GM23248 (cell line): Measurements from ENCODE around the gene TBXAS1. TPM values are rescaled to one million over a fixed set of nuclear protein-coding genes. Genes with fewer than 3 reads are reported as not detected.

Experiments used
- DNase-seq: peaks from one replicate; pipeline ENCODE4 v3.0.0-alpha.2; 2015
- H2AFZ ChIP-seq: fragments of 200-600 bp; sonication (generic); 2 replicates; pipeline ENCODE4 v1.6.1; 2016; ENCODE audit warnings: antibody characterized with exemption
- H3F3A ChIP-seq: fragments of 200-600 bp; sonication (generic); 2 replicates; pipeline ENCODE4 v1.6.1; 2016; ENCODE audit warnings: mild to moderate bottlenecking, antibody characterized with exemption, mixed run types; ENCODE audit not compliant: insufficient read depth
- H3K27ac ChIP-seq: fragments of 200-600 bp; sonication (generic); 2 replicates; pipeline ENCODE4 v1.5.1; 2016; ENCODE audit warnings: mild to moderate bottlenecking
- H3K27me3 ChIP-seq: fragments of 200-600 bp; sonication (generic); replicated peaks from 2 replicates; pipeline ENCODE4 v1.6.1; 2016; ENCODE audit warnings: mild to moderate bottlenecking; ENCODE audit not compliant: insufficient read depth
- H3K36me3 ChIP-seq: fragments of 200-600 bp; sonication (generic); 2 replicates; pipeline ENCODE4 v1.6.1; 2016; ENCODE audit warnings: low read depth, mild to moderate bottlenecking
- H3K4me1 ChIP-seq: fragments of 200-600 bp; sonication (generic); 2 replicates; pipeline ENCODE4 v1.6.1; 2016; ENCODE audit warnings: mild to moderate bottlenecking; ENCODE audit not compliant: insufficient read depth
- H3K4me2 ChIP-seq: fragments of 200-600 bp; sonication (generic); one replicate; pipeline ENCODE4 v1.6.1; 2016; ENCODE audit warnings: mild to moderate bottlenecking; ENCODE audit not compliant: unreplicated experiment
- H3K4me3 ChIP-seq: fragments of 200-600 bp; sonication (generic); 2 replicates; pipeline ENCODE4 v1.5.1; 2016; ENCODE audit warnings: mild to moderate bottlenecking
- H3K79me2 ChIP-seq: fragments of 200-600 bp; sonication (generic); 2 replicates; pipeline ENCODE4 v1.6.1; 2016; ENCODE audit warnings: mild to moderate bottlenecking; ENCODE audit not compliant: insufficient read depth
- H3K9ac ChIP-seq: fragments of 200-600 bp; sonication (generic); 2 replicates; pipeline ENCODE4 v1.6.1; 2016; ENCODE audit warnings: mild to moderate bottlenecking
- H3K9me2 ChIP-seq: fragments of 200-600 bp; sonication (generic); 2 replicates; pipeline ENCODE4 v1.6.1; 2016; ENCODE audit warnings: mixed run types, mild to moderate bottlenecking, moderate library complexity; ENCODE audit not compliant: insufficient read depth
- H3K9me3 ChIP-seq: fragments of 200-600 bp; sonication (generic); one replicate; pipeline ENCODE4 v1.6.1; 2017; ENCODE audit warnings: low read depth
- H4K20me1 ChIP-seq: fragments of 200-600 bp; sonication (generic); 2 replicates; pipeline ENCODE4 v1.6.0; 2016; ENCODE audit not compliant: insufficient read depth
- EZH2 ChIP-seq: fragments of 200-600 bp; sonication (generic); IDR thresholded peaks from 2 replicates; pipeline ENCODE4 v1.6.1; 2018; ENCODE audit warnings: antibody characterized with exemption, mild to moderate bottlenecking; ENCODE audit not compliant: insufficient read depth, poor library complexity, severe bottlenecking
- EZH2phosphoT487 ChIP-seq: fragments of 200-600 bp; sonication (generic); IDR thresholded peaks from 2 replicates; pipeline ENCODE4 v1.6.1; 2018; ENCODE audit warnings: antibody characterized with exemption, moderate library complexity, mild to moderate bottlenecking, low read depth; ENCODE audit not compliant: insufficient read depth
- WGBS, 2 experiments: methylation state at CpG; one replicate each; pipeline ENCODE4 v1.1.6; 2015 to 2017; ENCODE audit warnings: low lambda C conversion rate in 2 of 2, low coverage in 1 of 2; ENCODE audit errors: missing lambda C conversion rate in 2 of 2; 5-methylcytosine and 5-hydroxymethylcytosine counted together
- in situ Hi-C: fragments of 300-500 bp; cut with MboI; formaldehyde crosslinking; loops from 2 replicates; pipeline ENCODE4 v1.15.0; 2020
- polyA plus RNA-seq: library from polyadenylated mRNA; unstranded; fragments of >200 nt; fragmentation: Nextera tagmentation; extraction: Ambion mirVana; gene quantifications from 2 replicates; pipeline ENCODE4 v1.2.1, GENCODE V29; 2016
- total RNA-seq: library from RNA; depleted of rRNA; stranded (reverse); fragments of >200 nt; shearing (Covaris generic); gene quantifications from 2 replicates; pipeline ENCODE4 v1.2.3, GENCODE V29; 2014

The TBXAS1 gene
- total and polyA plus RNA-seq, 2 experiments from 2014 or later = 0.49 TPM; not detected in 1

- H3K36me3 ChIP-seq = no peaks in the 10 kb centered on the region
- no peaks in the 10 kb centered on the region for H3F3A ChIP-seq
- H3K9ac ChIP-seq = no peak overlapping the region
- no peak for DNase-seq
- no peaks in the 10 kb centered on the region for H3K79me2 ChIP-seq
- no peaks in the 10 kb centered on the region for H3K9me3 ChIP-seq
- in situ Hi-C loops = no loop called here
- H3K4me2 ChIP-seq = no peak overlapping the region
- no peak overlapping the region for H3K27ac ChIP-seq
- TF ChIP-seq EZH2 (no peak), EZH2phosphoT487 (no peak)
- no peaks in the 10 kb centered on the region for H3K4me1 ChIP-seq
- no peaks in the 10 kb centered on the region for H4K20me1 ChIP-seq
- 88 to 90% methylated on average over 5 of the region's 5 CpGs for WGBS, 2 experiments
- no peak overlapping the region for H2AFZ ChIP-seq
- H3K4me3 ChIP-seq = no peak overlapping the region
- no peaks in the 10 kb centered on the region for H3K9me2 ChIP-seq
- H3K27me3 ChIP-seq = no peaks in the 10 kb centered on the region; the same call in 1 of the 2 replicates
Observed at GRCh38 chr7:139899328-139899955, 70.4 kb downstream of the TBXAS1 start.

DNA sequence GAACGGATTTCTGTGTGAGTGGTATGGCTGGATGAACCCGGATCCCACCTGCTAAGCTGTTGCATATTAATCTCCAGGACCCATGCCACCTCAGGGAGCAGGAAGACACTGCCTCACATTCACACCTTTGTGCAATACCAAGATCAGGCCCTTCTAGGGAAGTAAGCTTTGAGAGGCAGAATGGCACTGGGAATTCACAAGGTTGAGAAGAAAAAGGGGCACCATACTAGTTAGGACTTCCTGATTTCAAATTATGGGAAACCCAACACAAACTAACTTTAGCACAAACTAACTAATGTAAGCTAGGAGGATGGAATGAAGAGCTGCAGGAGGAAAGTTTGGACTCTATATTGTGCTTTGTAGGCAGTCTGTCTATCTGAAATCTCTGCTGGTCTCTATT lies 71.3 kb downstream of the TBXAS1 start:
- Histone ChIP-seq H3K4me1 (no peaks in the 10 kb centered on the region), H3K36me3 (no peaks in the 10 kb centered on the region), H3K4me3 (no peak overlapping the region), H3K27me3 (no peaks in the 10 kb centered on the region), H3K4me2 (no peak overlapping the region), H4K20me1 (no peaks in the 10 kb centered on the region), H2AFZ (no peak overlapping the region), H3K27ac (no peak overlapping the region), H3K79me2 (no peaks in the 10 kb centered on the region), H3K9me3 (no peaks in the 10 kb centered on the region), H3K9me2 (no peaks in the 10 kb centered on the region), H3F3A (no peaks in the 10 kb centered on the region), H3K9ac (no peak overlapping the region)
- in situ Hi-C loops = no loop called here
- 72 to 79% methylated on average over 2 of the region's 2 CpGs for WGBS, 2 experiments
- TF ChIP-seq EZH2phosphoT487 (no peak), EZH2 (no peak)
- DNase-seq = no peak

GRCh38 chr7:139901056-139901795 lies 72.2 kb downstream of the TBXAS1 start:
- DNase-seq = no peak
- Histone ChIP-seq H3F3A (no peaks in the 10 kb centered on the region), H3K27ac (no peak overlapping the region), H3K9me2 (no peaks in the 10 kb centered on the region), H2AFZ (no peak overlapping the region), H3K79me2 (no peaks in the 10 kb centered on the region), H3K4me2 (no peak overlapping the region), H3K9ac (no peak overlapping the region), H3K27me3 (no peaks in the 10 kb centered on the region), H3K36me3 (no peaks in the 10 kb centered on the region), H4K20me1 (no peaks in the 10 kb centered on the region), H3K4me1 (no peaks in the 10 kb centered on the region), H3K9me3 (no peaks in the 10 kb centered on the region), H3K4me3 (no peak overlapping the region)
- in situ Hi-C loops = no loop called here
- TF ChIP-seq EZH2phosphoT487 (no peak), EZH2 (no peak)
- 73 to 75% methylated on average over 6 of the region's 6 CpGs for WGBS, 2 experiments

DNA sequence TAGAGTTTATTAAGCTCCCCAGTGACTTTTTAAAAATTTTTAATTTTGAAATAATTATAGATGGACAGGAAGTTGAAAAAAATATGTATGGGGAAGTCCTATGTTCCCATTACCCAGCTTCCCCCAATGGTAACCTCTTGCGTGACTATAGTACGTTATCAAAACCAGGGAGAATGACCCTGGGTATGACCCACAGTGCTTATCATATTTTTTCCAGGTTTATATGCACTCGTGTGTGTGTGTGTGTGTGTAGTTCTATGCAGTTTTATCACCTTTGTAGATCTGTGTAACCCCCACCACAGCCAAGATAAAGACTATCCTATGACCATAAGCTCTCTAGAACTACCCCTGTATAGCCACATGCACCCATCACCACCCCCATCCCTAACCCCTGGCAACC lies 72.8 kb downstream of the TBXAS1 start:
- no peak for TF ChIP-seq EZH2phosphoT487
- TF ChIP-seq EZH2 = no peak
- Histone ChIP-seq H3K4me3 (no peak overlapping the region), H3K27me3 (no peaks in the 10 kb centered on the region), H3K9me3 (no peaks in the 10 kb centered on the region), H3F3A (no peaks in the 10 kb centered on the region), H3K36me3 (no peaks in the 10 kb centered on the region), H3K4me2 (no peak overlapping the region), H3K9me2 (no peaks in the 10 kb centered on the region), H3K9ac (no peak overlapping the region), H2AFZ (no peak overlapping the region), H3K79me2 (no peaks in the 10 kb centered on the region), H3K4me1 (no peaks in the 10 kb centered on the region), H3K27ac (no peak overlapping the region), H4K20me1 (no peaks in the 10 kb centered on the region)
- no peak for DNase-seq
- WGBS, 2 experiments = 78 to 82% methylated on average over 3 of the region's 3 CpGs
- in situ Hi-C loops = no loop called here
